H1 (cell line): Measurements from ENCODE around the gene CPED1. TPM values are rescaled to one million over a fixed set of nuclear protein-coding genes. Genes with fewer than 3 reads are reported as not detected.

Experiments used
- ASH2L ChIP-seq: fragments of 200-600, 300-600 bp; sonication (generic); IDR thresholded peaks from one replicate; pipeline ENCODE4 v1.7.1; 2017; ENCODE audit warnings: low read length
- BACH1 ChIP-seq: IDR thresholded peaks from 2 replicates; pipeline ENCODE4 v1.6.1; 2012; ENCODE audit warnings: low read length, improper control_type of control experiment
- CHD2 ChIP-seq: IDR thresholded peaks from 2 replicates; pipeline ENCODE4 v1.6.1; 2012; ENCODE audit warnings: low read length, improper control_type of control experiment
- CREB1 ChIP-seq: IDR thresholded peaks from 2 replicates; pipeline ENCODE4 v1.6.1; 2012; ENCODE audit warnings: inconsistent platforms
- EGR1 ChIP-seq: IDR thresholded peaks from 2 replicates; pipeline ENCODE4 v1.6.1; 2011; ENCODE audit warnings: low read depth, low read length, borderline replicate concordance
- NRF1 ChIP-seq: IDR thresholded peaks from 2 replicates; pipeline ENCODE4 v1.6.1; 2011; ENCODE audit warnings: mild to moderate bottlenecking, low read depth, low read length, improper control_type of control experiment
- polyA plus RNA-seq, 7 experiments: library from polyadenylated mRNA; depleted of rRNA in 3 of 7; stranded (reverse) in 5 of 7; unstranded in 2 of 7; fragments of >200 nt in 5 of 7; fragments of 200-250 nt in 2 of 7; gene quantifications; 1 replicate in 5 of 7; 2 replicates in 1 of 7; 4 replicates in 1 of 7; pipeline versions ENCODE4 v1.2.1 to v1.2.3, GENCODE V29; 2011 to 2013; ENCODE audit warnings: missing spikeins in 2 of 7, mixed read lengths in 2 of 7
- total RNA-seq: library from RNA; stranded (reverse); fragmentation: NEBNext Ultra II Directional; extraction: Animal tissue kit (Norgen Biotek cat#: 25700); gene quantifications from 2 replicates; pipeline ENCODE4 v1.2.1, GENCODE V29; 2021
- TF ChIP-seq, protein P1 (sequence below): fragments of 300-600 bp; sonication (generic); IDR thresholded peaks from 2 replicates; pipeline ENCODE4 v1.7.1; 2012; ENCODE audit warnings: low read length, moderate library complexity, mild to moderate bottlenecking, inconsistent platforms; ENCODE audit not compliant: insufficient replicate concordance
- TF ChIP-seq, protein P2 (sequence below): IDR thresholded peaks from 2 replicates; pipeline ENCODE4 v1.6.1; 2012; ENCODE audit warnings: inconsistent platforms
- TF ChIP-seq, protein P3 (sequence below): IDR thresholded peaks from 2 replicates; pipeline ENCODE4 v1.6.1; 2011; ENCODE audit warnings: low read depth, mild to moderate bottlenecking, low read length; ENCODE audit not compliant: insufficient read depth
- TF ChIP-seq, protein P4 (sequence below): IDR thresholded peaks from 2 replicates; pipeline ENCODE4 v1.6.1; 2011; ENCODE audit warnings: low read length, improper control_type of control experiment

CPED1 gene
- total and polyA plus RNA-seq, 2 of the 8 experiments (the other 6 are each of a cell fraction or from before 2014, with no cell fraction given) = 0.08 to 0.39 TPM

DNA sequence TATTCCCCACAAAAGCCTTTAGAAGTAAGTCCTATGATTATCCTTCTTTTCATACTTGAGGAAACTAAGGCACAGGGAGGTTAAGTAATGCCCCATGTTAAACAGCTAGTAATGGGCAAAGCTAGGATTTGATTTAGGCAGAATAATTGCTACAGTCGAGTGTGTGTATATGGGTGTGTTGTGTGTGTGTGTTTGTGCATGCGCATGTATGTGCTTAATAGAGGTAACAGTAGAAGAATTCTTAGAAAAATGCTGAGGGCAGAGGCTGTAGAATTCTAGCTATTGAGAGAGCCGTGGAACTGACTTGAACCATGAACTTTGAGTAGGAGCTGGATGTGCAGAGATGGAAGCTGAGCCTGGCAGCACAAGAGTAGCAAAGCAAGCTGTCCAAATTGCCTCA, 208.9 kb downstream of the CPED1 start (continued):
- TF ChIP-seq, protein P1, sequence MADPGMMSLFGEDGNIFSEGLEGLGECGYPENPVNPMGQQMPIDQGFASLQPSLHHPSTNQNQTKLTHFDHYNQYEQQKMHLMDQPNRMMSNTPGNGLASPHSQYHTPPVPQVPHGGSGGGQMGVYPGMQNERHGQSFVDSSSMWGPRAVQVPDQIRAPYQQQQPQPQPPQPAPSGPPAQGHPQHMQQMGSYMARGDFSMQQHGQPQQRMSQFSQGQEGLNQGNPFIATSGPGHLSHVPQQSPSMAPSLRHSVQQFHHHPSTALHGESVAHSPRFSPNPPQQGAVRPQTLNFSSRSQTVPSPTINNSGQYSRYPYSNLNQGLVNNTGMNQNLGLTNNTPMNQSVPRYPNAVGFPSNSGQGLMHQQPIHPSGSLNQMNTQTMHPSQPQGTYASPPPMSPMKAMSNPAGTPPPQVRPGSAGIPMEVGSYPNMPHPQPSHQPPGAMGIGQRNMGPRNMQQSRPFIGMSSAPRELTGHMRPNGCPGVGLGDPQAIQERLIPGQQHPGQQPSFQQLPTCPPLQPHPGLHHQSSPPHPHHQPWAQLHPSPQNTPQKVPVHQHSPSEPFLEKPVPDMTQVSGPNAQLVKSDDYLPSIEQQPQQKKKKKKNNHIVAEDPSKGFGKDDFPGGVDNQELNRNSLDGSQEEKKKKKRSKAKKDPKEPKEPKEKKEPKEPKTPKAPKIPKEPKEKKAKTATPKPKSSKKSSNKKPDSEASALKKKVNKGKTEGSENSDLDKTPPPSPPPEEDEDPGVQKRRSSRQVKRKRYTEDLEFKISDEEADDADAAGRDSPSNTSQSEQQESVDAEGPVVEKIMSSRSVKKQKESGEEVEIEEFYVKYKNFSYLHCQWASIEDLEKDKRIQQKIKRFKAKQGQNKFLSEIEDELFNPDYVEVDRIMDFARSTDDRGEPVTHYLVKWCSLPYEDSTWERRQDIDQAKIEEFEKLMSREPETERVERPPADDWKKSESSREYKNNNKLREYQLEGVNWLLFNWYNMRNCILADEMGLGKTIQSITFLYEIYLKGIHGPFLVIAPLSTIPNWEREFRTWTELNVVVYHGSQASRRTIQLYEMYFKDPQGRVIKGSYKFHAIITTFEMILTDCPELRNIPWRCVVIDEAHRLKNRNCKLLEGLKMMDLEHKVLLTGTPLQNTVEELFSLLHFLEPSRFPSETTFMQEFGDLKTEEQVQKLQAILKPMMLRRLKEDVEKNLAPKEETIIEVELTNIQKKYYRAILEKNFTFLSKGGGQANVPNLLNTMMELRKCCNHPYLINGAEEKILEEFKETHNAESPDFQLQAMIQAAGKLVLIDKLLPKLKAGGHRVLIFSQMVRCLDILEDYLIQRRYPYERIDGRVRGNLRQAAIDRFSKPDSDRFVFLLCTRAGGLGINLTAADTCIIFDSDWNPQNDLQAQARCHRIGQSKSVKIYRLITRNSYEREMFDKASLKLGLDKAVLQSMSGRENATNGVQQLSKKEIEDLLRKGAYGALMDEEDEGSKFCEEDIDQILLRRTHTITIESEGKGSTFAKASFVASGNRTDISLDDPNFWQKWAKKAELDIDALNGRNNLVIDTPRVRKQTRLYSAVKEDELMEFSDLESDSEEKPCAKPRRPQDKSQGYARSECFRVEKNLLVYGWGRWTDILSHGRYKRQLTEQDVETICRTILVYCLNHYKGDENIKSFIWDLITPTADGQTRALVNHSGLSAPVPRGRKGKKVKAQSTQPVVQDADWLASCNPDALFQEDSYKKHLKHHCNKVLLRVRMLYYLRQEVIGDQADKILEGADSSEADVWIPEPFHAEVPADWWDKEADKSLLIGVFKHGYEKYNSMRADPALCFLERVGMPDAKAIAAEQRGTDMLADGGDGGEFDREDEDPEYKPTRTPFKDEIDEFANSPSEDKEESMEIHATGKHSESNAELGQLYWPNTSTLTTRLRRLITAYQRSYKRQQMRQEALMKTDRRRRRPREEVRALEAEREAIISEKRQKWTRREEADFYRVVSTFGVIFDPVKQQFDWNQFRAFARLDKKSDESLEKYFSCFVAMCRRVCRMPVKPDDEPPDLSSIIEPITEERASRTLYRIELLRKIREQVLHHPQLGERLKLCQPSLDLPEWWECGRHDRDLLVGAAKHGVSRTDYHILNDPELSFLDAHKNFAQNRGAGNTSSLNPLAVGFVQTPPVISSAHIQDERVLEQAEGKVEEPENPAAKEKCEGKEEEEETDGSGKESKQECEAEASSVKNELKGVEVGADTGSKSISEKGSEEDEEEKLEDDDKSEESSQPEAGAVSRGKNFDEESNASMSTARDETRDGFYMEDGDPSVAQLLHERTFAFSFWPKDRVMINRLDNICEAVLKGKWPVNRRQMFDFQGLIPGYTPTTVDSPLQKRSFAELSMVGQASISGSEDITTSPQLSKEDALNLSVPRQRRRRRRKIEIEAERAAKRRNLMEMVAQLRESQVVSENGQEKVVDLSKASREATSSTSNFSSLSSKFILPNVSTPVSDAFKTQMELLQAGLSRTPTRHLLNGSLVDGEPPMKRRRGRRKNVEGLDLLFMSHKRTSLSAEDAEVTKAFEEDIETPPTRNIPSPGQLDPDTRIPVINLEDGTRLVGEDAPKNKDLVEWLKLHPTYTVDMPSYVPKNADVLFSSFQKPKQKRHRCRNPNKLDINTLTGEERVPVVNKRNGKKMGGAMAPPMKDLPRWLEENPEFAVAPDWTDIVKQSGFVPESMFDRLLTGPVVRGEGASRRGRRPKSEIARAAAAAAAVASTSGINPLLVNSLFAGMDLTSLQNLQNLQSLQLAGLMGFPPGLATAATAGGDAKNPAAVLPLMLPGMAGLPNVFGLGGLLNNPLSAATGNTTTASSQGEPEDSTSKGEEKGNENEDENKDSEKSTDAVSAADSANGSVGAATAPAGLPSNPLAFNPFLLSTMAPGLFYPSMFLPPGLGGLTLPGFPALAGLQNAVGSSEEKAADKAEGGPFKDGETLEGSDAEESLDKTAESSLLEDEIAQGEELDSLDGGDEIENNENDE = no peak
- no peak for TF ChIP-seq CREB1
- no peak for TF ChIP-seq CHD2
- no peak for TF ChIP-seq EGR1
- no peak for TF ChIP-seq NRF1
- no peak for TF ChIP-seq BACH1
- TF ChIP-seq ASH2L = no peak
- TF ChIP-seq, protein P2, sequence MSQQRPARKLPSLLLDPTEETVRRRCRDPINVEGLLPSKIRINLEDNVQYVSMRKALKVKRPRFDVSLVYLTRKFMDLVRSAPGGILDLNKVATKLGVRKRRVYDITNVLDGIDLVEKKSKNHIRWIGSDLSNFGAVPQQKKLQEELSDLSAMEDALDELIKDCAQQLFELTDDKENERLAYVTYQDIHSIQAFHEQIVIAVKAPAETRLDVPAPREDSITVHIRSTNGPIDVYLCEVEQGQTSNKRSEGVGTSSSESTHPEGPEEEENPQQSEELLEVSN = no peak
- TF ChIP-seq, protein P3, sequence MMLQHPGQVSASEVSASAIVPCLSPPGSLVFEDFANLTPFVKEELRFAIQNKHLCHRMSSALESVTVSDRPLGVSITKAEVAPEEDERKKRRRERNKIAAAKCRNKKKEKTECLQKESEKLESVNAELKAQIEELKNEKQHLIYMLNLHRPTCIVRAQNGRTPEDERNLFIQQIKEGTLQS = no peak
- TF ChIP-seq, protein P4, sequence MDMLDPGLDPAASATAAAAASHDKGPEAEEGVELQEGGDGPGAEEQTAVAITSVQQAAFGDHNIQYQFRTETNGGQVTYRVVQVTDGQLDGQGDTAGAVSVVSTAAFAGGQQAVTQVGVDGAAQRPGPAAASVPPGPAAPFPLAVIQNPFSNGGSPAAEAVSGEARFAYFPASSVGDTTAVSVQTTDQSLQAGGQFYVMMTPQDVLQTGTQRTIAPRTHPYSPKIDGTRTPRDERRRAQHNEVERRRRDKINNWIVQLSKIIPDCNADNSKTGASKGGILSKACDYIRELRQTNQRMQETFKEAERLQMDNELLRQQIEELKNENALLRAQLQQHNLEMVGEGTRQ = no peak
